Mesangial cell (primary cell): ENCODE measurements around the gene FAM118A. TPM values are rescaled to one million over a fixed set of nuclear protein-coding genes. Genes with fewer than 3 reads are reported as not detected.

Source experiments
- total RNA-seq: library from RNA; depleted of rRNA; stranded (reverse); fragments of >200 nt; gene quantifications from 2 replicates; pipeline ENCODE4 v1.2.3, GENCODE V29; 2015

Gene FAM118A
- 7.6 and 9.5 TPM in 2 replicates for total RNA-seq

GRCh38 chr22:45309422-45310227 is at the start of gene FAM118A:
FAM118A (plus strand) TSS chr22:45309934; CDS start chr22:45322380, 12,446 bp downstream.

GRCh38 chr22:45284705-45285262 is 24.9 kb upstream of the FAM118A start, which contains the start of gene UPK3A:
UPK3A (plus strand) TSS chr22:45284949; CDS start chr22:45285014, 65 bp downstream.

Other genes with a start within 250 kb of the FAM118A start
- gene NUP50, start 146.0 kb upstream of the FAM118A start, total RNA-seq, result 37.1 and 78.4 TPM in 2 replicates
- gene KIAA0930, start 69.0 kb upstream of the FAM118A start, total RNA-seq, result 35.5 and 46.1 TPM in 2 replicates
- gene UPK3A, start 25.0 kb upstream of the FAM118A start, total RNA-seq, result not detected in 2 replicates
- not detected in 2 replicates for gene SMC1B, start 103.7 kb downstream of the FAM118A start, total RNA-seq
- gene RIBC2, start 103.8 kb downstream of the FAM118A start, total RNA-seq, result 0.25 and 0.81 TPM in 2 replicates
- 43.8 and 87.7 TPM in 2 replicates for gene FBLN1, start 192.9 kb downstream of the FAM118A start, total RNA-seq